Breast epithelium (tissue), 4 donors: ENCODE results near the gene TMEM250. TPM values are rescaled to one million over a fixed set of nuclear protein-coding genes. Genes with fewer than 3 reads are reported as not detected.

ENCODE experiments used
- DNase-seq, 2 donors: peaks; one replicate each; pipeline ENCODE4 v3.0.0-alpha.2; 2019; ENCODE audit warnings: low spot score in 2 of 2
- H3K27ac ChIP-seq, 2 donors: fragments of 200-600 bp; sonication (generic) in 1 of 2; one replicate each; pipeline ENCODE4 v1.5.1; 2016 to 2019; ENCODE audit warnings: mild to moderate bottlenecking in 1 of 2
- H3K27me3 ChIP-seq, 2 donors: fragments of 200-600 bp; sonication (generic) in 1 of 2; one replicate each; pipeline versions ENCODE4 v1.5.1 to v1.6.0; 2017 to 2019; ENCODE audit warnings: control low read depth in 1 of 2, mild to moderate bottlenecking in 1 of 2
- H3K36me3 ChIP-seq: fragments of 200-600 bp; one replicate; pipeline ENCODE4 v1.5.1; 2019
- H3K4me1 ChIP-seq, 2 donors: fragments of 200-600 bp; sonication (generic); one replicate each; pipeline ENCODE4 v1.5.1; 2016 to 2019; ENCODE audit warnings: control low read depth in 1 of 2
- H3K4me3 ChIP-seq, 3 donors: fragments of 200-600 bp; sonication (generic); 1 replicate in 2 of 3; 2 replicates in 1 of 3; pipeline ENCODE4 v1.5.1; 2016 to 2019; ENCODE audit warnings: mild to moderate bottlenecking in 3 of 3, moderate library complexity in 2 of 3
- H3K9me3 ChIP-seq, 2 donors: fragments of 200-600 bp; sonication (generic) in 1 of 2; one replicate each; pipeline ENCODE4 v1.5.1; 2016 to 2019; ENCODE audit warnings: control low read depth in 1 of 2
- CTCF ChIP-seq, 3 donors: fragments of 450-650 bp; IDR thresholded peaks; one replicate each; pipeline ENCODE4 v1.5.1; 2016 to 2017; ENCODE audit warnings: antibody characterized with exemption in 3 of 3, mild to moderate bottlenecking in 3 of 3, moderate library complexity in 3 of 3
- POLR2A ChIP-seq: fragments of 450-650 bp; IDR thresholded peaks from one replicate; pipeline ENCODE4 v1.6.1; 2016; ENCODE audit warnings: antibody characterized with exemption, mild to moderate bottlenecking, moderate library complexity
- POLR2AphosphoS5 ChIP-seq, 3 donors: sonication (generic); formaldehyde crosslinking; IDR thresholded peaks; one replicate each; pipeline ENCODE4 v1.6.1; 2017; ENCODE audit warnings: antibody characterized with exemption in 3 of 3
- intact Hi-C: fragments of 100-400 bp; cut with DNase I; formaldehyde crosslinking; loops from one replicate; pipeline ENCODE4 v1.15.1; 2023; ENCODE audit warnings: low total_unique reads
- total RNA-seq, 3 donors: library from RNA; depleted of rRNA; stranded (reverse); fragments of >200 nt; gene quantifications; one replicate each; pipeline ENCODE4 v1.1.0, GENCODE V29; 2016

The TMEM250 gene
- total RNA-seq, 3 donors from 2014 or later = 24.9 to 29.5 (median 26.1) TPM

GRCh38 chr9:136099542-136099941 lies 19.1 kb downstream of the TMEM250 start:
- H3K27me3 ChIP-seq = peaks cover 2 to 10% of the 10 kb centered on the region in 2 donors
- H3K4me1 ChIP-seq = no peaks in the 10 kb centered on the region
- no peak for TF ChIP-seq POLR2AphosphoS5 (IDR thresholded peaks at IDR 0.05)
- no peak for TF ChIP-seq CTCF (IDR thresholded peaks at IDR 0.05)
- no peak for TF ChIP-seq POLR2A
- H3K27ac ChIP-seq = peak overlapping the region in 1 of 2 donors; percentile 38
- intact Hi-C loops = no loop called here
- no peaks in the 10 kb centered on the region for H3K36me3 ChIP-seq
- no peak for DNase-seq
- no peak overlapping the region for H3K4me3 ChIP-seq
- no peaks in the 10 kb centered on the region for H3K9me3 ChIP-seq

DNA sequence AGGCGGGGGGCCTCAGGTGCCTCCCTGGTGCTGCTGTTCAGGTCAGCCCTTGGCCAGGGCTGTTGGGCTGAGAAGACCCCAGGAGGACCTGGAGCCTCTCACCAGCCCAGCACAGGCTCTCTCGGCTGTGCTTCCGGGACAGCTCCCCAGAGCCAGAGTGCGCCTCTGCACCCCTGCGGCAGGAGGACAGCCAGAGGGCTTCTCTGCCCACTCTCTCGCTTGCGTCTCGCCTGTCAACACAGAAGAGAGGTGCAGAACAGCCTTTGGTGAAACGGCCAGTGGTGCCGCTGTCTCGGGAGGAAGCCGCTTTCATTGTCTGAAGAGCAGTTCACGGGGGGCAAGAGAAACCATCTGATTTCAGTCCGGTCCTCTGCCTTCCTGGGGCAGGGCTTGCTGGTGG lies 19.8 kb downstream of the TMEM250 start:
- Histone ChIP-seq H3K4me1 (no peaks in the 10 kb centered on the region), H3K27me3 (peaks cover 2 to 10% of the 10 kb centered on the region in 2 donors), H3K36me3 (no peaks in the 10 kb centered on the region), H3K4me3 (peak overlapping the region in 2 of 3 donors; percentile 4 to 8), H3K27ac (no peak overlapping the region), H3K9me3 (no peaks in the 10 kb centered on the region)
- intact Hi-C loops = no loop called here
- DNase-seq = no peak
- TF ChIP-seq POLR2AphosphoS5 (IDR thresholded peaks at IDR 0.05) (no peak), CTCF (IDR thresholded peaks at IDR 0.05) (no peak), POLR2A (no peak)

GRCh38 chr9:136098210-136098609 lies 20.5 kb downstream of the TMEM250 start:
- Histone ChIP-seq H3K4me1 (peaks cover 0 to 4% of the 10 kb centered on the region in 2 donors), H3K9me3 (no peaks in the 10 kb centered on the region), H3K36me3 (no peaks in the 10 kb centered on the region), H3K27ac (no peak overlapping the region), H3K4me3 (no peak overlapping the region), H3K27me3 (peaks cover 2 to 6% of the 10 kb centered on the region in 2 donors)
- DNase-seq = no peak
- TF ChIP-seq CTCF (IDR thresholded peaks at IDR 0.05) (no peak), POLR2A (no peak), POLR2AphosphoS5 (IDR thresholded peaks at IDR 0.05) (no peak)
- intact Hi-C loops = no loop called here

- TF ChIP-seq POLR2AphosphoS5 (IDR thresholded peaks at IDR 0.05) (no peak), POLR2A (no peak), CTCF (IDR thresholded peaks at IDR 0.05) (no peak)
- Histone ChIP-seq H3K9me3 (no peaks in the 10 kb centered on the region), H3K4me3 (peak overlapping the region in 1 of 3 donors; percentile 97), H3K27ac (peak overlapping the region in 1 of 2 donors; percentile 96), H3K36me3 (no peaks in the 10 kb centered on the region), H3K27me3 (peaks cover 0 to 4% of the 10 kb centered on the region in 2 donors), H3K4me1 (peaks cover 0 to 7% of the 10 kb centered on the region in 2 donors)
- intact Hi-C loops = no loop called here
- DNase-seq = no peak
Observed at GRCh38 chr9:136096505-136097001, 22.1 kb downstream of the TMEM250 start.

DNA sequence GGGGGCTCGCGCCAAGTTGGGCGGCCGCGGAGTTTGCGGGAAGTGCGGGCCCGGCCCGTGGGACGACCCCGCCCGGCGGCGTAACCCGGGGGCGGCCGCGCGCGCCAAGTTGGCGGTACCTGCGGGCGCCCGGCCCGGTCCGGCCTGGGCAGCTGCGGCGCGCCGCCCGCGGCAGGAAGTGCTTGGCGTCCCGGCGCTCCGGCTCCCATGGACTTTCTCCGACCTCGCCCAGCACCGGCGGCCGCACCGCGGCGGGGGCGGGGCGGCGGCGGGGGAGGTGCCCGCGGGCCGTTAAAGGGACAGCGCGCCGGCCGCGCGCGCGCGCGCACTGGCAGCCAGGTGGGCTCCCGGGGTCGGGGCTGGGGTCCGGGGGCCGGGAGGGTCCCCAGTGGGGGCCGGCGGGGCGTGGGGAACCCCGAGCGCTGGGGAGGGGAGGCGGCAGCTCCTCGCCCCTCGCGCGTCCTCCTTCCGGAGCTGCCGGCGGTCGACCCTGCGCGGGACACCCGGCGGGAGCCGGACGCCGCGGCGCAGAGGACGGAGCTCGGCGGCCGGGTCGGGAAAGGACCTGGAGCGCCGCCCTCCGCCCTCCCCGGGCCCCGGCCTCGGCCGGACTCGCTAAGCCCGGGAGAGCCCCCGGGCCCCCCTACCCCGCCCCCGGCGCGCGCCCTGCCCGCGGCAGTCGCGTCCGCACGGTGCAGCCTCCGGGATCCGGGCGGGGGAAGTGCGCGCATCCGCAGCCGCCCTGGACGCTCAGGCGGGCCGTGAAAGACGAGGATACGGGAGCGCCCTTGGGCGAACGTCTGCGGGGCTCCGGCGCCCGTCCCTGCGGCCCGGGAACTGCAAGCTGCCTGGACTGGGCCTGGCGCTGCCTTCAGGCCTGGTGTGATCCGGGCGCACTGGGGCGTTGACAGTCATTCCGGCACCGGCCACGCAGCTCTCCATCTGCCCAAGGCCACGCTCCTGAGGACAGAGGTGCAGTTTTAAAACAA lies 23.3 kb downstream of the TMEM250 start, which contains the start of gene NACC2:
TSS of gene NACC2 (minus strand) at position 220 of the 989 bp plus-strand sequence. CDS start 44,768 bp downstream, outside the sequence.
- H3K27ac ChIP-seq = peak within 1 kb of the TSS; percentile 85 to 96

More for the DNA sequence above, 23.3 kb downstream of the TMEM250 start, which contains the start of gene NACC2:
- no peak for DNase-seq
- Histone ChIP-seq H3K27me3 (no peaks in the 10 kb centered on the region), H3K4me1 (peaks cover 0 to 17% of the 10 kb centered on the region in 2 donors), H3K36me3 (no peaks in the 10 kb centered on the region), H3K4me3 (peak within 1 kb of the TSS; percentile 82 to 97 (median 90)), H3K9me3 (no peaks in the 10 kb centered on the region)
- TF ChIP-seq CTCF (IDR thresholded peaks at IDR 0.05) (no peak), POLR2A (no peak), POLR2AphosphoS5 (IDR thresholded peaks at IDR 0.05) (no peak)
- intact Hi-C loops = no loop called here
